HEK293T (cell line): ENCODE measurements around the gene MYO9A.

Source experiments
- ARNT ChIP-seq: fragments of 450-650 bp; IDR thresholded peaks from 2 replicates; pipeline ENCODE4 v1.6.1; 2017; ENCODE audit warnings: mild to moderate bottlenecking
- BHLHE40 ChIP-seq: fragments of 450-650 bp; IDR thresholded peaks from 2 replicates; pipeline ENCODE4 v1.6.1; 2016; ENCODE audit warnings: mild to moderate bottlenecking, moderate library complexity, borderline replicate concordance
- CTBP1 ChIP-seq: fragments of 450-650 bp; IDR thresholded peaks from 2 replicates; pipeline ENCODE4 v1.6.1; 2016; ENCODE audit warnings: borderline replicate concordance
- ELF4 ChIP-seq: fragments of 450-650 bp; IDR thresholded peaks from 2 replicates; pipeline ENCODE4 v1.6.1; 2017; ENCODE audit warnings: antibody characterized with exemption
- FOXA1 ChIP-seq: fragments of 450-650 bp; IDR thresholded peaks from 2 replicates; pipeline ENCODE4 v1.6.1; 2016; ENCODE audit warnings: mild to moderate bottlenecking
- FOXM1 ChIP-seq: fragments of 450-650 bp; IDR thresholded peaks from 2 replicates; pipeline ENCODE4 v1.6.1; 2017; ENCODE audit warnings: mild to moderate bottlenecking, borderline replicate concordance
- NFRKB ChIP-seq: fragments of 450-650 bp; IDR thresholded peaks from 2 replicates; pipeline ENCODE4 v1.6.1; 2016; ENCODE audit warnings: mild to moderate bottlenecking, moderate library complexity
- SP1 ChIP-seq: fragments of 450-650 bp; IDR thresholded peaks from 2 replicates; pipeline ENCODE4 v1.6.1; 2017
- SUZ12 ChIP-seq: fragments of 450-650 bp; IDR thresholded peaks from 2 replicates; pipeline ENCODE4 v1.6.1; 2016; ENCODE audit warnings: mild to moderate bottlenecking
- TARDBP ChIP-seq: fragments of 450-650 bp; IDR thresholded peaks from 2 replicates; pipeline ENCODE4 v1.6.1; 2016
- ZNF384 ChIP-seq: fragments of 450-650 bp; IDR thresholded peaks from 2 replicates; pipeline ENCODE4 v1.6.1; 2016
- TF ChIP-seq, protein P1 (sequence below): fragments of 450-650 bp; IDR thresholded peaks from 2 replicates; pipeline ENCODE4 v1.6.1; 2016

DNA sequence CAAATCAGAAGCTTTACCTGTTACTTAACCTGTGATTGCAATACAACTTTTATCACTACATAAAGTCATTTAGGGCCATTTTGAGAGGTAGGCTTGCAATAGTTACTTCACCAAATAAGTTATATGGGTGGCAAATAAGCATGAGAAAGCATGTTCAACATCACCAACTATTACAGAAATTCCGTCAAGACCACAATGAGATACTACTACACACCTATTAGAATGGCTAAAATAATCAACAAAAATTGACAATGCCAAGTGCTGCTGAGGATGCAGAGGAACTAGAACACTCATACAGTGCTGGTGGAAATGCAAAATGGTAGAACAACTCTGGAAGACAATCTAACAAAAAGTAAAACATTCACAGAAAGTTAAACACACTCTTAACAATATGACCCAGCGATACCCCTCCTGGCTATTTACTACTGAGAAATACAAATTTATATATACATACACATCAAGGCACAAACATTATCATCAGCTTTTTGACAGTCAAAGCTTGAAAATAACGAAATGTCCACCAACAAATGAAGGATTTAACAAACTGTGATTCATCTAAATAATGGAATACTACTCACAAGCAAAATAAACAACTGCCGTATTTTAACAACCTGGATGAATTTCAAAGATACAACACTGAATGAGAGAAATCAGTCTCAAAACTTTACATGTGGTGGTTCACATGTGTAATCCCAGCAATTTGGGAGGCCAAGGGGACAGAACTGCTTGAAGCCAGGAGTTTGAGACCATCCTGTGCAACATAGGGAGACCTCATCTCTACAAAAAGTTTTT, 82.9 kb downstream of the MYO9A start:
- no peak for TF ChIP-seq SP1
- no peak for TF ChIP-seq SUZ12
- no peak for TF ChIP-seq TARDBP
- no peak for TF ChIP-seq ZNF384
- TF ChIP-seq NFRKB = no peak
- TF ChIP-seq CTBP1 = no peak
- TF ChIP-seq FOXM1 = no peak
- TF ChIP-seq, protein P1, sequence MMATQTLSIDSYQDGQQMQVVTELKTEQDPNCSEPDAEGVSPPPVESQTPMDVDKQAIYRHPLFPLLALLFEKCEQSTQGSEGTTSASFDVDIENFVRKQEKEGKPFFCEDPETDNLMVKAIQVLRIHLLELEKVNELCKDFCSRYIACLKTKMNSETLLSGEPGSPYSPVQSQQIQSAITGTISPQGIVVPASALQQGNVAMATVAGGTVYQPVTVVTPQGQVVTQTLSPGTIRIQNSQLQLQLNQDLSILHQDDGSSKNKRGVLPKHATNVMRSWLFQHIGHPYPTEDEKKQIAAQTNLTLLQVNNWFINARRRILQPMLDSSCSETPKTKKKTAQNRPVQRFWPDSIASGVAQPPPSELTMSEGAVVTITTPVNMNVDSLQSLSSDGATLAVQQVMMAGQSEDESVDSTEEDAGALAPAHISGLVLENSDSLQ = no peak
- TF ChIP-seq FOXA1 = no peak
- TF ChIP-seq ELF4 = no peak
- TF ChIP-seq BHLHE40 = no peak
- TF ChIP-seq ARNT = no peak
